Memory B cell (primary cell): ENCODE measurements around the gene AGXT.

Experiments
- ATAC-seq: fragments of 150-1000 bp; cut with Tn5 transposase; 2 replicates; pipeline ENCODE4 v1.10.0; 2021; ENCODE audit warnings: low read depth, mild to moderate bottlenecking, moderate library complexity
- DNase-seq, 2 donors: peaks; one replicate each; pipeline ENCODE4 v3.0.0; 2022; ENCODE audit warnings: low spot score in 2 of 2
- H3K27ac Mint-ChIP-seq: one replicate; pipeline ENCODE4 v1.8.0; 2022; ENCODE audit warnings: mild to moderate bottlenecking, moderate library complexity, mixed read lengths
- H3K27me3 Mint-ChIP-seq: one replicate; pipeline ENCODE4 v1.8.0; 2022; ENCODE audit warnings: mixed read lengths
- H3K36me3 Mint-ChIP-seq: one replicate; pipeline ENCODE4 v1.8.0; 2022; ENCODE audit warnings: mild to moderate bottlenecking, mixed read lengths
- H3K4me1 Mint-ChIP-seq: one replicate; pipeline ENCODE4 v1.8.0; 2022; ENCODE audit warnings: mixed read lengths
- H3K4me3 Mint-ChIP-seq: one replicate; pipeline ENCODE4 v1.8.0; 2022; ENCODE audit warnings: mild to moderate bottlenecking, moderate library complexity, mixed read lengths
- H3K9me3 Mint-ChIP-seq: one replicate; pipeline ENCODE4 v1.8.0; 2022; ENCODE audit warnings: mixed read lengths

Gene AGXT

DNA sequence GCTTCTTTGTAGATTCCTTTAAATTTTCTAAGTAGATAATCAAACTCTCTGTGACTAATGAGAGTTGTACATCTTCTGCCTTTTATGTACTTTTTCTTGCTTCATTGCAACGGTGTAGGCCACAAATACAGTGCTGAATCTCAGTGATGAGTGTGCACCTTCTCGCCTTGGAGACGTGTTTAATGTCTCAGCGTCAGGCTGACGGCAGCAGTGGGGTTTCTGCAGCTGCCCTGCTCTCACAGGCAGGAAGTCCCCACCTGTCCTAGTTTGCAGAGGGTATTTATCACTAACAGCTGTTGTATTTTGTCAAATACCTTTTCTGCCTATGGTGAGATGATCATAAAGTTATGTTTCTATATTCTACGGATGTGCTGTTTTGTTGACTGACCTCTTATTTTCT is 13.3 kb downstream of the AGXT start:
- Mint-ChIP-seq H3K4me1 (peaks cover 4% of the 10 kb centered on the region), H3K27me3 (peaks cover 4% of the 10 kb centered on the region), H3K9me3 (peaks cover 1% of the 10 kb centered on the region), H3K36me3 (no peaks in the 10 kb centered on the region), H3K4me3 (no peak overlapping the region), H3K27ac (no peak overlapping the region)
- ATAC-seq (peak; percentile 31), DNase-seq (no peak)

DNA sequence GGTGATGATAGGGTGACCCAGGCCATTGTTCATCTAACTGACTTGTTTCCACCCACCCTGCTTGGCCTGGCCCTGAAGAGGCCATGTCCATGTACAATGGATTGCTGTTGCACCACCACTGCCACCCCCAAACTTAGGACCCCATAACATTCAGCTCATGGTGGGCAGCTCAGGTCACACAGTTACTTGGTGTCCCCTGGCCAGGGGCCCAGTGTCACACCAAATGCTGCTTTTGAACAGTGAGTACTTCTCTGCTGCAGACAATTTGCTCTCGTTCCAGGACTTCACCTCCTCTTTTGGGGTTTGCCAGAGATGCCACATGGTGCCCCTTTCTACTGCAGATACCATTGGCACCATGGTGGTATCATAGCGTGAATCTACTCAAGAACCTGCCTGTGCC is 15.6 kb downstream of the AGXT start:
- Mint-ChIP-seq H3K27me3 (peaks cover 4% of the 10 kb centered on the region), H3K9me3 (peaks cover 1% of the 10 kb centered on the region), H3K36me3 (no peaks in the 10 kb centered on the region), H3K4me3 (no peak overlapping the region), H3K27ac (no peak overlapping the region), H3K4me1 (peaks cover 4% of the 10 kb centered on the region)
- no peak for ATAC-seq
- DNase-seq = no peak

DNA sequence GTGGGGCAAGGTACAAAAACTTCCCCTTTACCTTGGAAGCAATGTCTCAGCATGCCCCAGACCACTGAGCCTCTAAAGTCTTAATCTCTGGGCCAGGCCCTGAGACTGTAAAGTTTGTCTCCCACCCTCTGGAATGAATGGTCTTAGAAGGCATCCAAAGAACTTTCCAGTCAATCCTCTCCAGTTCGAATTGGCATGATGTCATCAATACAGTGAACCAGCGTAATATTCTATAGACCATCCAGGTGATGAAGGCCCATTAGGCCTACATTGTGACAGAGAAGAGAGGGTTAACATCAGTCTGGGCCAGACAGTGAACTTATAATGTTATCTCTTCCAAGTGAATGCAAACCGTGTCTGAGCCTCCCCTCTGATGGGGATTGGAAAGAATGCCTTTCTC is 16.1 kb downstream of the AGXT start:
- Mint-ChIP-seq H3K9me3 (peaks cover 1% of the 10 kb centered on the region), H3K36me3 (no peaks in the 10 kb centered on the region), H3K27me3 (peaks cover 4% of the 10 kb centered on the region), H3K4me1 (peaks cover 4% of the 10 kb centered on the region), H3K27ac (no peak overlapping the region), H3K4me3 (no peak overlapping the region)
- DNase-seq (no peak), ATAC-seq (no peak)

DNA sequence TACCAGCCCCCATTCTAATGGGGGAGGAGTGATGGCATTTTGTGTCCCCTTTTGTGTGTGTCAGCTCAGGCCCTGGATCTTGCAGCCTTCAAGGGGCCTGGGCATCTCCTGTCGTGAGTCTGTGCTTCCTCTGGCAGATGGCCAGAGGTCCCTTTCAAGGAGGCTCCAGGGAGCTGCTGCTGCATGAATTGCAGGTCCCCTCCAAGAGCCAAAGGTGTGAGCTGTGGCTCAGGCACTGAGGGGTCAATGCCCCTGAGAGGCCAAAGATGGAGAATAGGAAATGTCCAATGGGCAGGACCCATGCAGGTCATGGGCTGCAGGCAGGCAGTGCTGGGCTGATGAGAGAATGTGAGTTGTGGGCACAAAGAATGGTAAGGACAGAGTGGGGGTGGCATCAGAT is 16.9 kb downstream of the AGXT start:
- no peak overlapping the region for H3K27ac Mint-ChIP-seq
- peaks cover 1% of the 10 kb centered on the region for H3K9me3 Mint-ChIP-seq
- H3K27me3 Mint-ChIP-seq = peaks cover 4% of the 10 kb centered on the region
- H3K4me1 Mint-ChIP-seq = peaks cover 4% of the 10 kb centered on the region
- ATAC-seq (no peak), DNase-seq (no peak)
- no peak overlapping the region for H3K4me3 Mint-ChIP-seq
- H3K36me3 Mint-ChIP-seq = no peaks in the 10 kb centered on the region

DNA sequence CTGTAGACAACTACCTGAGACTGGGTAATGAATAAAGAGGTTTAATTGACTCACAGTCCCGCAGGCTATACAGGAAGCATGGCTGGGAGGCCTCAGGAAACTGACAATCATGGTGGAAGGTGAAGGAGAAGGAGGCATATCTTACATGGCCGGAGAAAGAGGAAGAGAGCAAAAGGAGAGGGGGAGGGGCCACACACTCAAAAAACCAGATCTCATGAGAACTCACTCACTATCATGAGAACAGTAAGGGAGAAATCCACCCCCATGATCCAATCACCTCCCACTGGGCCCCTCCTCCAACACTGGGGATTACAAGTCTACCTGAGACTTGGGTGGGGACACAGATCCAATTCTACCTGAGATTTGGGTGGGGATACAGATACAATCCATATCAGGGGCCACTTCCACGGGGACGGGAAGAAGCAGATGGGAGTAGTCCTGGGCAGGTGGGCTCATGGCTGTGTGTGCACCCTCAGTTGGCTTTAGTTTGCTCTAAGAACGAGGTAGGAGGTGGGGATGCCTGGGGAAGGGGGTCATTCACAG is 17.5 kb downstream of the AGXT start:
- DNase-seq (no peak), ATAC-seq (no peak)
- Mint-ChIP-seq H3K27ac (no peak overlapping the region), H3K36me3 (no peaks in the 10 kb centered on the region), H3K9me3 (peaks cover 1% of the 10 kb centered on the region), H3K27me3 (peaks cover 4% of the 10 kb centered on the region), H3K4me3 (no peak overlapping the region), H3K4me1 (peaks cover 4% of the 10 kb centered on the region)

DNA sequence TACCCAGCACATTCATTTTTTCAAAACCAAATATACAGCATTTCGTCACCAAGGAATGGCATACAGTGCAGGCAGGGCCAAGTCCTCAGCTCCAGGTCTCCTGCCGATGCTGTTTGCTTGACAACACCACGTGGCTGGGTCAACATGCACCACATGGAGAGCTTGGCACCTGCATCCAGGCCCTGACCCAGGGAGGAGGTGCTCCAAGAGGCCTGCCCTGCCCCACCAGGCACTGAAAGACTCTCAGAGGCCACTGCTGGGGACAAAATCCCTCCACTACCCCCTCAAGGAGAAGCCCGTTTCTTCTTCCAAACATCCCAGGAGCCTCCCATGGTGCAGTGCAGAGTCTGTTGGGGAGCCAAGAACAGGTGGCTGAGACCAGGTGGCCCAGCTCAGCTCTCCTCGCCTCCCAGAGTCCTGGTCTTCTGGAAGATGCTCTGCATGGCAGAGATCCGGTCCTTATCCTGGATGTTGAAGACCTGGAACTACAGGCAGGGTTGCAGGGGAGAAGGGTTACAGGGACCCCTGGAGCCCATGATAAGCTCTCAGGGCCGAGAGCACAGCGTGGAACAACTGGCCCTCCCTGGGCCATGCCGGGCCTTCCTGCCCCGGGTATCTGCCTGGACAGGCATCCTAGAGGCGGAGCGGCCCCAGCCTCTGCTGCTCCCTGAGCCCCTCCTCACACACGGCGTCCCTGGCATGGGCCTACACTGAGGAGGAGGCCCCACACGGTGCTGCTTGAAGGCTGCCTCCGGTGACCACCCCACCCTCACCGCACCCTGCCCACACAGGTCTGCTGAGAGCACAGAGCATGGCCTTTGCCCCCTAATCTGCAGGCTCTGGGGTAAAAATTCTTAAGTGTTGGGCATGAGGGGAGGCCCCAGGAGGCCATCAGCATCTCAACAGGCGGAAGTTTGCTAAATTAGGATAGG is 18.3 kb downstream of the AGXT start:
- peaks cover 4% of the 10 kb centered on the region for H3K27me3 Mint-ChIP-seq
- H3K4me3 Mint-ChIP-seq = no peak overlapping the region
- no peaks in the 10 kb centered on the region for H3K36me3 Mint-ChIP-seq
- ATAC-seq = no peak
- peaks cover 4% of the 10 kb centered on the region for H3K4me1 Mint-ChIP-seq
- H3K27ac Mint-ChIP-seq = no peak overlapping the region
- DNase-seq = no peak
- H3K9me3 Mint-ChIP-seq = peaks cover 1% of the 10 kb centered on the region

DNA sequence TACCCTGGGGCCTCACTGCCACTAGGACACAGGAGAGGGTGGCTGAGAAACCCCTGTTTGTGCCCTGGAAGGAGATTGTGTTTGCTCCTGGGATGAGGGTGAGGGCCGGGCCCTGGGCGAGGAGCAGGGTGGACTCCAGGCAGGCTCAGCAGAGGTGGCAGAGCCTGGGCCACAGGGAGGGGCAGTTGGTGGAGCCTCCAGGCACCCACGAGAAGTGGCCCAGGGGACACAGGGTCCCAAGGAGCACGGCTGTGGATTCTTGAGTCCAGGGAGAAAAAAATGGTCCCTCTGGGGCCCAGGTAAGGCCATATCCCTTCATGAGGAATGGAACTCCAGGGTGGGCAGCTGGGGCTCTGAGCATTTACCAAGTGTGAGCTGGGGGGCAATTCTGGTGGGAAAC is 19.0 kb downstream of the AGXT start:
- peaks cover 4% of the 10 kb centered on the region for H3K4me1 Mint-ChIP-seq
- no peak for ATAC-seq
- peaks cover 1% of the 10 kb centered on the region for H3K9me3 Mint-ChIP-seq
- H3K27me3 Mint-ChIP-seq = peaks cover 4% of the 10 kb centered on the region
- H3K27ac Mint-ChIP-seq = no peak overlapping the region
- H3K4me3 Mint-ChIP-seq = no peak overlapping the region
- no peaks in the 10 kb centered on the region for H3K36me3 Mint-ChIP-seq
- no peak for DNase-seq

DNA sequence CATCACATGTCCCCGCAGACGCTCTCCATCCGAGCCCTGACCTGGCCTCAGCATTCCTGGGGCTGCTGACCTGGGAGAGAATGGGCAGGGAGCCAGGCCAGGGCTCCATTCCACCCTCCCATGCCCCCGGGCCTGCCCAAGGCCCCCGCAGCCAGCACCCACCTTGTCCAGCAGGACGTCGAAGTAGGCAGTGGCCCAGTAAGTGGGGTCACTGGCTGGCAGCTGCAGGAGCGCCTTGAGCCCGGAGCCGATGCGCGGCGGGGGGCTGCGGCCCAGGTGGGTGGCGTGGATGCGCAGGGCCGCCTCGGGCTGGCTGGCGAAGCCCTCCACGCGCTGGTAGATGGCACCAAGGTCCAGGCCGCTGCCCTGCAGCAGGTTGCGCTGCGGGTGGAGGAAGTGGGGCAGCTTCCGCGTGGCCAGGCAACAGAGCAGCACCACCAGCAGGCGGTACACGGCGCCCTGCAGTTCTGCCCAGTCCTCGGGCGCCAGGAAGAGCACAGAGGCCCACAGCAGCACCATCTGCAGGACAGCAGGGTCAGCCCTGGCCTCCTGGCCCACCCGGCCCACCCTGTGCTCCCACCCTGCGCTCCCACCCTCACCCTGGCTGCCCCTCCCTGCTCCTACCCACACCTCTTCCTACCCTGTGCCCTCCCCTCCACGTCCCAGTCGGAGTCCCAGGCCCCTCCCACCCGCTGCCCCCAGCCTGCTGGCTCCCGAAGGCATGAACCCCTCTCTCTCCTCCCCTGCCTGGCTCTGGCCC is 19.7 kb downstream of the AGXT start:
- Mint-ChIP-seq H3K27me3 (peaks cover 2% of the 10 kb centered on the region), H3K36me3 (no peaks in the 10 kb centered on the region), H3K27ac (no peak overlapping the region), H3K4me3 (no peak overlapping the region), H3K9me3 (peaks cover 1% of the 10 kb centered on the region), H3K4me1 (peaks cover 4% of the 10 kb centered on the region)
- ATAC-seq (no peak), DNase-seq (no peak)

DNA sequence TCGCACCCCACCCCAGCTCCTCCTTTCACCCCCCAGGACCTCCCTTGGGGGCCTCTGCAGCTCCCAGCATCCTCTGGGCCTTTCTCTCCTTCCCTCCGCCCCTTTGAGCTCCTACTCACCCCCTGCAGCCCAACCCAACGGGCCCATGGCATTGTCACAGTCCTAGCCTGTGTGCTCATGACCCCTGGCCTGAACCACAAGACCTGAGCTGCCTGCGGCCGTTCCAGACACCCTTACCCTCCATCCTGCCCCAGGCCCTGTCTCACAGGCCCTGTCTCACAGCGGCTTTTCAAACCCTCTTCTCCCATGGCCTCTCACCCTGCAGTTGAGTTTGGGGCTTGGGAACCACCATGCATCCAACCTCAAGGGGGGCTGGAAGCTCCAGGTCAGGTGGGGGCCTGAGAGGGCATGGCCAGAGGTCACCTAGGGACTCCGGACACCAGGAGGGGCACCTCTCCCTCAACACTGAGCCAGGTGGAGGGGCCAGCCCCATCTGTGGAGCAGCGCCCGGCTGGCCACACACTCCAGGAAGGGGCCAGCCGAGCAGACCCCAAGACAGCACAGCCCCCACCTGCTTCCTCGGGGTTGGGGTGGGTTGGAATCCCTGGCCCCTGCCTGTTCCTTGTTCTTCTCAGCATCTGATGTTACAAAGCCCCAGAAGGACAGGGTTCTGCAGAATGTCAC is 20.4 kb downstream of the AGXT start:
- DNase-seq (no peak), ATAC-seq (no peak)
- Mint-ChIP-seq H3K4me1 (peaks cover 4% of the 10 kb centered on the region), H3K27ac (no peak overlapping the region), H3K4me3 (no peak overlapping the region), H3K36me3 (no peaks in the 10 kb centered on the region), H3K27me3 (peaks cover 1% of the 10 kb centered on the region), H3K9me3 (peaks cover 1% of the 10 kb centered on the region)

DNA sequence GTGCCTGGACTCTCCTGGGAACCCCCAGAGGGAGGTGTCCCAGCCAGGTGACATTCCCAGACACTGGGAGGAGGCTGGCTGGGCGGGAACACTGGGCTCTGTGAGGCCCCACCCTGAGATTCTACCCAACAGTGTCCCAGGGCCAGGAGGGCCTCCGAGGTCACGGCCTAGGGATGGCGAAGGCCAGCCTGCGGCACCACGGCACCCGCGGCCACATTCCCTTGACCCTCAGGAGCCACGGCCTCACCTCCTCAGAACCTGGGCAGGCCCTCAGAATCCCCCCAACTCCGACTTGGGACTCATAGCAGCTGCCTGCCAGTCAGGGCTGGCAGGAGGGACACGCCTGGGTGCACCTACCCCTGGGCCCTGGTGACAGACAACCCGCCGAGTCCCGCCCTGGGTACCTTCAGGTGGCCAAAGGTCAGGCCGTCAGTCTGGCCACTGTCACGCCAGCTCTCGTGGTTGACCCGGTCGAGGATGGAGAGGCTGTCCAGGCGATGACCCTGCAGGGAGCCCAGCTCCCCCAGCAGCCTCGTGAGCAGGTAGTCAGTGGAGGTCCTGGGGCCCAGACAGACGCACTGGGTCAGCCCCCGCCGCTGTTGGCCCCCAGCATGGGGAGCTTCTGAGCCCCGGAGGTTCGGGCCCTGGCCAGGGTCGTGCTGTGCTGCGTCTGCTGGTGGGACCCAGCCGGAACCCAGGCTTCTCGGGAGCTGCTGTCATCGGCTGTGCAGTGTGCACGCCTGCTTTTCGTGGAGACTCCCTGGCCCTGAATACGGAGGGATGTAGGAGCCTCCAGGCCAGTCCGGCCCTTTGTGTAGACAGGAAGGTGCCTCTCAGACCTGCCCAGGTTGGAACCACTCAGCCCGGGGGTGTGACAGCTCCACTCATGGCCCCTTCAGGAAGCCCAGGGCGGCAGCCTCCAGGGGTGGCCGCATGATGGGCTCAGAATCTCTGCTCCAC is 21.3 kb downstream of the AGXT start:
- Mint-ChIP-seq H3K36me3 (no peaks in the 10 kb centered on the region), H3K4me1 (peaks cover 4% of the 10 kb centered on the region), H3K9me3 (peaks cover 1% of the 10 kb centered on the region), H3K27ac (no peak overlapping the region), H3K27me3 (peaks cover 1% of the 10 kb centered on the region), H3K4me3 (no peak overlapping the region)
- no peak for ATAC-seq
- DNase-seq = no peak

DNA sequence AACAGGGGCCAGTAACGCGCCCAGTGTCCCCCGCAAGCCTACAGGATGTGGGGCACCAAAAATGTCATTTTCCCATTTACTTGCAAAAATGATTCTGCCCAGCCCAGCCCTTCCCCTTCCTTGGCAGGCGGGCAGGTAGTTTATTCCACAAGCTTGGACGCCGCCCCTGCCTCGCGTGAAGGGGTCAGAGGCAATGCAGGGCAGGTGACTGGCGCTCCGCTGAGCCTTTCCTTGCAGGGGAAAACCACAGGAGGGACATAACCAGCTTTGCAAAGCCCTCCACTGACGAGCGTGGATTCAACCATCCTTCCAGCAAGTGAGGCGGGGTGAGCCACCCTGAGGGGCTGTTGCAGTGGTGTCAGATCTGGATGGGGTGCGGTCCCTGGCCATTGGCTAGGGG is 22.1 kb downstream of the AGXT start:
- Mint-ChIP-seq H3K27me3 (peaks cover 1% of the 10 kb centered on the region), H3K27ac (no peak overlapping the region), H3K36me3 (no peaks in the 10 kb centered on the region), H3K4me1 (peaks cover 3% of the 10 kb centered on the region), H3K4me3 (no peak overlapping the region), H3K9me3 (peaks cover 1% of the 10 kb centered on the region)
- DNase-seq = no peak
- ATAC-seq = no peak

DNA sequence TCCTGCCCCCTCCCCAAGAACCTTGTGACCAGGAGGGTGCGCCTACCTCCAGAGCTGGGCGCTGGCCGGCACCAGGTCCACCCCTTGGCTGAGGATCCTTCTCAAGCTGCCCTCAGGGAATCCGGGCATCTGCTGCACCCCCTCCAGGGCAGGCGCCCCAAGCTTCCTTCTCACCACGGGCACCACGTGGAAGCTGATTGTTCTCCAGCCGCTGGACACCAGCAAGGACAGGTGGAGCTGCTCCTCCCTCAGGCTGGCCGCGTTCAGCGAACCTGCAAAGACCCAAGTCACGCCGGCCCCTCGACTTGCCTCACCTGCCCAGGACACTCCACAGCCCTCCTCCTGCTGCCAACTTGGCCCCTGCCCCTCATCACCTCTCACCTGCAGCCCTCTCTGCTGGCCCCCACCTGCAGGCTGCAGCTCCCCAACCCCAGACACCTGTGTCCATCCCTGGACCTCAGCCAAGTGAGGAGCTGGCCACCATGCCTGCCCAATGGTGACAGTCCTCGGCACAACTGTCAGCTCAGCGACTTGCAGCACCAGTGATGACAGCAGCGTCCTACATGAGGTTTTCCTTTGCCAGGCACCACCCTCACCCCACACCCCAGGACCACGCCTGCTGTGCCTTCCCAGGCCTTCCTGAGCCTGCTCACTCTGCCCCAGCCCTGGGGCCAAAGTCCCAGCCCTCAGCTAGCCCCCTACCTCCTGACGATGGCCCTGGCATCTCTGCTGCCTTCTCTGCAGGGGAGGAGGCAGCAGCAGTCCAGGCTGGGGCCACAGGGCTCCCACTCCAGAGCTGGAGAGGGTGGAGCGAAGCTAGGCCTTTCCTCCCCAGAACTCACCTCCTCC is 23.1 kb downstream of the AGXT start:
- H3K9me3 Mint-ChIP-seq = no peaks in the 10 kb centered on the region

More for the DNA sequence above, 23.1 kb downstream of the AGXT start:
- no peak overlapping the region for H3K27ac Mint-ChIP-seq
- no peak for ATAC-seq
- no peaks in the 10 kb centered on the region for H3K27me3 Mint-ChIP-seq
- DNase-seq = no peak
- H3K36me3 Mint-ChIP-seq = no peaks in the 10 kb centered on the region
- no peak overlapping the region for H3K4me3 Mint-ChIP-seq
- no peaks in the 10 kb centered on the region for H3K4me1 Mint-ChIP-seq
